Caco-2 (cell line): ENCODE data around the gene CLDN9. TPM values are rescaled to one million over a fixed set of nuclear protein-coding genes. Genes with fewer than 3 reads are reported as not detected.

Experiments used
- BruUV-seq: library from RNA; stranded (reverse); fragments of 400-500 nt; replicated peaks from 2 replicates; lab custom pipeline; 2021; lab: Mats Ljungman, UMichigan
- CTCF ChIA-PET: fragments of 300-600 bp; sonication (Branson Sonifier 250); formaldehyde crosslinking; loops from one replicate; lab custom pipeline; 2022; ENCODE audit warnings: antibody characterized with exemption; lab: Charles Lee
- POLR2A ChIA-PET: fragments of 300-600 bp; sonication (Branson Sonifier 250); formaldehyde crosslinking; loops from one replicate; lab custom pipeline; 2022; ENCODE audit warnings: antibody characterized with exemption; lab: Charles Lee
- DNase-seq, 2 experiments: peaks; one replicate each; pipeline versions ENCODE4 v3.0.0 to v3.0.0-alpha.2; 2020 to 2022
- H3K27me3 ChIP-seq: replicated peaks from 2 replicates; pipeline ENCODE4 v1.6.0; 2011; ENCODE audit warnings: low read length; ENCODE audit not compliant: control insufficient read depth, insufficient read depth
- H3K36me3 ChIP-seq: 2 replicates; pipeline ENCODE4 v1.5.1; 2011; ENCODE audit warnings: low read length; ENCODE audit not compliant: control insufficient read depth, insufficient read depth
- H3K4me1 ChIP-seq: fragments of 250-450 bp; sonication (Bioruptor Pico); 2 replicates; pipeline ENCODE4 v1.5.1; 2020; ENCODE audit warnings: mild to moderate bottlenecking
- H3K4me3 ChIP-seq: 2 replicates; pipeline ENCODE4 v1.5.1; 2011; ENCODE audit warnings: low read depth, mild to moderate bottlenecking, control low read depth, low read length
- H3K9me3 ChIP-seq: fragments of 250-450 bp; sonication (Bioruptor Pico); 2 replicates; pipeline ENCODE4 v1.5.1; 2020; ENCODE audit warnings: mild to moderate bottlenecking, moderate library complexity
- H3K27ac Mint-ChIP-seq: one replicate; pipeline ENCODE4 v1.8.0; 2022; ENCODE audit warnings: mixed read lengths; ENCODE audit not compliant: unreplicated experiment
- H3K27me3 Mint-ChIP-seq: one replicate; pipeline ENCODE4 v1.8.0; 2022; ENCODE audit warnings: mixed read lengths; ENCODE audit not compliant: insufficient read depth, unreplicated experiment
- H3K36me3 Mint-ChIP-seq: one replicate; pipeline ENCODE4 v1.8.0; 2022; ENCODE audit warnings: mild to moderate bottlenecking, mixed read lengths; ENCODE audit not compliant: insufficient read depth, unreplicated experiment
- H3K4me1 Mint-ChIP-seq: one replicate; pipeline ENCODE4 v1.8.0; 2022; ENCODE audit warnings: low read depth, mixed read lengths; ENCODE audit not compliant: unreplicated experiment
- H3K4me3 Mint-ChIP-seq: one replicate; pipeline ENCODE4 v1.8.0; 2022; ENCODE audit warnings: mild to moderate bottlenecking, moderate library complexity, mixed read lengths; ENCODE audit not compliant: unreplicated experiment
- H3K9me3 Mint-ChIP-seq: one replicate; pipeline ENCODE4 v1.8.0; 2022; ENCODE audit warnings: mixed read lengths; ENCODE audit not compliant: unreplicated experiment
- intact Hi-C: fragments of 100-400 bp; cut with micrococcal nuclease; formaldehyde crosslinking; loops from one replicate; pipeline ENCODE4 v1.10.0; 2022; ENCODE audit not compliant: unreplicated experiment
- total RNA-seq: library from RNA; stranded (reverse); gene quantifications from 2 replicates; pipeline ENCODE4 v1.2.3, GENCODE V29; 2022
- TF ChIP-seq, protein P1 (sequence below), 2 experiments: fragments of 200-600 bp in 1 of 2; IDR thresholded peaks; 1 replicate in 1 of 2; 2 replicates in 1 of 2; pipeline versions ENCODE4 v1.5.1 to v1.8.0; 2011 to 2022; ENCODE audit warnings: antibody characterized with exemption in 1 of 2, control low read depth in 1 of 2, inconsistent platforms in 1 of 2, low read depth in 1 of 2, low read length in 1 of 2, mild to moderate bottlenecking in 1 of 2, moderate library complexity in 1 of 2; ENCODE audit not compliant: insufficient read depth in 1 of 2, severe bottlenecking in 1 of 2, unreplicated experiment in 1 of 2

Gene CLDN9
- total RNA-seq, 1 experiment from 2014 or later = 0.79 TPM

DNA sequence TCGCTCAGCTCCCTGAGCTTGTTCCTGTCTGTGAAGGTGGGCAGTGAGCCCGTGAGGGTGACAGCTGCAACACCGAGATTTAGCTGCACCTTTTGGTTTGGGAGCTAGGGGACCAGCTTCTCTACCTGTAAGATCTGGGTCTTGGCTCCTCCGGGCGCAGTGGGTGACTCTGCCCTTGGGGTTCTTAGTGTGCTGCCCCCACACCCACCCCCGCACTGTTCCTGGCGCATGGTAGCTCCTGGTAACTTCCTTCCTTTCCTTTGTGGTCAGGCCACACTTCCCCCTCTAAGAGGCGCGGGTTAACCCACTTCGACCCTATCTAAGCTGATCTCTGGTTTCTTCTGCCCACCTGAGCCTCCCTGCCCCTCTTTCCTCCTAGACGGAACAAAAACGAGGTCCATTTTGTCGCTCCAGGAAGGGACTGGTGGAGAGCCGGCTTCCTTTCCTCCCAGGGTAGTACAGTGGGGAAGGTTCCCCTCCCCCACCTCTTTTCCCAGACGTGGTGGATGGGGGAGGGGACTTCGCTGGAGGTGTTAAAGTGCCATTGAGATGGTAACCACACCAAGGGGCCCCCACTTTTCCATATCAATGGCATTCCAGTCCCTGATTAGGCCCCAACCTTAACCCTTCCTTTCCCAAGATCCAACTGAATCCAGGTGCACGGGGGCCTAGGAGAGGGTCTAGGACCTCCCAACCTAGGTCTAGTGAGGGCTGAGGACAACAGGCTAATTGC, 4.6 kb upstream of the CLDN9 start:
- no TSS peak for BruUV-seq

DNA sequence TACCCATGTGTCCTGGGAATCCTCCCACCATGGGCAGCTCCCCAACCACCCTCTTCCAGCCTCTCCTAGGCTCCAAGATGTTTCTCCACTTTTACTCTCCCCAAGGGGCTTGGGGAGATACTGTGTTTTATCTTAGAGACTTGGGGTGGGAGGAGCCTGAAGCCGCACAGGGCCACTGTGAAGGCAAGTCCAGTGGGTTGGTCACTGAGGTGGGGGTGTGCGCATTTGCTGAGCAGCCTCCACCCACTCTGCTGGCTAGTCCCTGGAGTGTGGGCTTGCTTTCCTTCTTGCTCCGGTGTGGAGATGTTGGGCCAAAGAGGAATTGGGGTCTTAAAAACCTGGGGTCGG, 4.1 kb upstream of the CLDN9 start:
- POLR2A ChIA-PET = interaction anchor here (1.2 to 6.5 kb wide), 2 partner anchors 13 to 19 kb away, joined by 4 to 83 read pairs; partner anchors contain the start of genes HCFC1R1, THOC6 and TNFRSF12A
- intact Hi-C loops = no loop called here
- TF ChIP-seq, protein P1, sequence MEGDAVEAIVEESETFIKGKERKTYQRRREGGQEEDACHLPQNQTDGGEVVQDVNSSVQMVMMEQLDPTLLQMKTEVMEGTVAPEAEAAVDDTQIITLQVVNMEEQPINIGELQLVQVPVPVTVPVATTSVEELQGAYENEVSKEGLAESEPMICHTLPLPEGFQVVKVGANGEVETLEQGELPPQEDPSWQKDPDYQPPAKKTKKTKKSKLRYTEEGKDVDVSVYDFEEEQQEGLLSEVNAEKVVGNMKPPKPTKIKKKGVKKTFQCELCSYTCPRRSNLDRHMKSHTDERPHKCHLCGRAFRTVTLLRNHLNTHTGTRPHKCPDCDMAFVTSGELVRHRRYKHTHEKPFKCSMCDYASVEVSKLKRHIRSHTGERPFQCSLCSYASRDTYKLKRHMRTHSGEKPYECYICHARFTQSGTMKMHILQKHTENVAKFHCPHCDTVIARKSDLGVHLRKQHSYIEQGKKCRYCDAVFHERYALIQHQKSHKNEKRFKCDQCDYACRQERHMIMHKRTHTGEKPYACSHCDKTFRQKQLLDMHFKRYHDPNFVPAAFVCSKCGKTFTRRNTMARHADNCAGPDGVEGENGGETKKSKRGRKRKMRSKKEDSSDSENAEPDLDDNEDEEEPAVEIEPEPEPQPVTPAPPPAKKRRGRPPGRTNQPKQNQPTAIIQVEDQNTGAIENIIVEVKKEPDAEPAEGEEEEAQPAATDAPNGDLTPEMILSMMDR (IDR thresholded peaks at IDR 0.05; ENCODE audit: insufficient read depth in 1 of 2, low read depth in 1 of 2, low read length in 1 of 2, severe bottlenecking in 1 of 2, unreplicated experiment in 1 of 2) = no peak
- CTCF ChIA-PET = interaction anchor here (1.3 to 2.7 kb wide), 2 partner anchors 19 to 23 kb away, joined by 3 to 14 read pairs; no protein-coding TSS in a partner anchor
- Histone ChIP-seq H3K4me1 (peaks cover 74% of the 10 kb centered on the region), H3K27me3 (no peaks in the 10 kb centered on the region), H3K4me3 (no peak overlapping the region), H3K9me3 (no peaks in the 10 kb centered on the region), H3K36me3 (no peaks in the 10 kb centered on the region)
- BruUV-seq = no TSS peak
- peak in 1 of 2 experiments; percentile 87 for DNase-seq
- Mint-ChIP-seq H3K9me3 (no peaks in the 10 kb centered on the region), H3K4me1 (peaks cover 18% of the 10 kb centered on the region), H3K4me3 (peak overlapping the region; percentile 70), H3K27me3 (no peaks in the 10 kb centered on the region), H3K36me3 (peaks cover 30% of the 10 kb centered on the region), H3K27ac (peak overlapping the region; percentile 94)

More for the DNA sequence above, 4.6 kb upstream of the CLDN9 start:
- CTCF ChIA-PET = interaction anchor here (1.3 to 6.6 kb wide), 3 partner anchors 13 to 24 kb away, joined by 3 to 113 read pairs (median 14); partner anchors contain the start of genes HCFC1R1, THOC6 and TNFRSF12A
- DNase-seq = peak; percentile 67 to 88
- Mint-ChIP-seq H3K36me3 (peaks cover 32% of the 10 kb centered on the region), H3K9me3 (no peaks in the 10 kb centered on the region), H3K4me3 (peak overlapping the region; percentile 70), H3K4me1 (peaks cover 18% of the 10 kb centered on the region), H3K27me3 (no peaks in the 10 kb centered on the region), H3K27ac (peak overlapping the region; percentile 94)
- Histone ChIP-seq H3K36me3 (no peaks in the 10 kb centered on the region), H3K9me3 (no peaks in the 10 kb centered on the region), H3K27me3 (no peaks in the 10 kb centered on the region), H3K4me3 (no peak overlapping the region), H3K4me1 (peaks cover 71% of the 10 kb centered on the region)
- intact Hi-C loops = no loop called here
- TF ChIP-seq, protein P1 (IDR thresholded peaks at IDR 0.05; ENCODE audit: insufficient read depth in 1 of 2, low read depth in 1 of 2, low read length in 1 of 2, severe bottlenecking in 1 of 2, unreplicated experiment in 1 of 2) = no peak
- POLR2A ChIA-PET = interaction anchor here (0.5 to 6.5 kb wide), 3 partner anchors 14 to 127 kb away, joined by 4 to 83 read pairs (median 5); partner anchors contain the start of genes HCFC1R1, THOC6, TNFRSF12A and ZNF213

DNA sequence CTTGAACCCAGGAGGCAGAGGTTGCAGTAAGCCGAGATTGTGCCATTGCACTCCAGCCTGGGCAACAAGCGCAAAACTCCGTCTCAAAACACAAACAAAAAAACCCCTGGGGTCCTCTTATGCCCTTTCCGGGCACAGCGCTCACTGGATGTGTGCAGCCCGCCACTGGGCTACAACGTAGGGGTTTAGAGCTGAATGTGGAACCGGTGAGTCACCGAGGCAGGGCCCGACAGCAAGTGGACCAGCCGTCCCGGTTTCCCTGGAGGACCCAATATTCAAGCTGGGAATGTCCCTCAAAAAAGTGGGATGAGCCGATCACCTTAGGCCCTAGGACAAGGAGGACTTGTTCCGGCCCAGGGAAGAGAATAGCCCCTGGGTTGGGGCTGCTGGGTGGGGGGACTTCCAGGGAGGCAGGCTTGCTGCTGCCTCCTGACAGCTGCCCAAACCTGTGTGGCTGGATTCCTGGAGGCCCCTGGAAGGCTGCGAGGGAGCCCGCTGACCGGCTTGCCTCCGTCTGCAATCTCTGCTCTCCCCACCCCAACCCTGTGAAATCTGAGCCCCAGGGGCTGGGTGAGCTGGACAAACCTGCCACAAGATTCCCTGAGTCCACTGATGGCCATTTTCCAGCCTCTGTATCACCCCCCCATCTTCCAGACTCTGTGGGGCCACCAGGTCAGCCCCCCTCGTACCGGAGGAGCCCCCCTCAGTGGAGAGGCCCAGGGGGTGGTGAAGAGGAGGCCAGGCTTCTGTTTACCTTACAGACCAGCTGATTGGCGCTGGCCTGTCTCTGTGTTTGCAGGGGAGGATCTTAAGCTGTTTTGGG, 2.9 kb upstream of the CLDN9 start:
- Histone ChIP-seq H3K4me3 (no peak overlapping the region), H3K36me3 (no peaks in the 10 kb centered on the region), H3K27me3 (no peaks in the 10 kb centered on the region), H3K4me1 (peaks cover 77% of the 10 kb centered on the region), H3K9me3 (no peaks in the 10 kb centered on the region)
- Mint-ChIP-seq H3K4me3 (peak overlapping the region; percentile 45), H3K27me3 (no peaks in the 10 kb centered on the region), H3K4me1 (peaks cover 27% of the 10 kb centered on the region), H3K36me3 (peaks cover 23% of the 10 kb centered on the region), H3K27ac (peak overlapping the region; percentile 94), H3K9me3 (no peaks in the 10 kb centered on the region)
- ChIA-PET POLR2A (interaction anchor here (0.6 to 2.0 kb wide), 5 partner anchors 10 to 272 kb away, joined by 3 to 34 read pairs (median 6); partner anchors contain the start of genes FLYWCH1, HCFC1R1, THOC6 and TNFRSF12A), CTCF (interaction anchor here (1.0 to 1.8 kb wide), 6 partner anchors 8 to 22 kb away, joined by 3 to 12 read pairs (median 7); partner anchors contain the start of genes HCFC1R1, THOC6 and TNFRSF12A)
- intact Hi-C loops = loop anchor here (1.0 kb wide), 1 partner anchor 11 kb away; the partner anchor contains the start of gene TNFRSF12A
- TF ChIP-seq, protein P1 (IDR thresholded peaks at IDR 0.05; ENCODE audit: insufficient read depth in 1 of 2, low read depth in 1 of 2, low read length in 1 of 2, severe bottlenecking in 1 of 2, unreplicated experiment in 1 of 2) = no peak
- DNase-seq = peak; percentile 96 to 97
- BruUV-seq = no TSS peak
